Measurements from ENCODE around the gene PALLD. TPM values are rescaled to one million over a fixed set of nuclear protein-coding genes. Genes with fewer than 3 reads are reported as not detected.
"Not testable (repeated sequence)": the region's sequence is repeated elsewhere in the genome, so short reads cannot be mapped to it uniquely, and the experiment has no call there.

PALLD gene
- total RNA-seq, 1 experiment from 2014 or later: 18.3 TPM

DNA sequence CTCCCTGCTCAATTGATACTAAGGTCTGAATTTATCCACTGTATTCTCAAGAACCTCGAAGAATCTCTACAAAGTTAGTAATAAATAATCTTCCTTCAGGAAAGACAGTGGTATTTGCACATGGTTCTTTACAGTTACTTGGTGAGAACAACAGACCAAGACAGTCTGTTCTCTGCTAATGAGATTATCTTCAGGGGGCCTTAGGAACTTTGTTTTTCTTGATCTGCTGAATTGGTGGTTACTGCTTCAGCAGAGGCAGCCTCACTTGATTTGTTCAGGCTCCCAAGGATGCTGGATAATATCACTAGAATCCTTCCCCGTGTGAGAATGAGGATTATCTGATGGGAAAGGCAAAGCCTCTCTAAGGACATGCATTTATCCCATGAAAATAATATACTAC lies 448.4 kb downstream of the PALLD start:
- Mint-ChIP-seq H3K27me3 (ENCODE audit: low read depth) (no peaks in the 10 kb centered on the region), H3K4me3 (no peak overlapping the region), H3K4me1 (peaks cover 8 to 10% of the 10 kb centered on the region in 2 experiments; a peak in 3 of 4 replicates), H3K36me3 (ENCODE audit: insufficient read depth in 1 of 3, low read depth in 3 of 3) (peaks cover 0 to 5% (median 3%) of the 10 kb centered on the region in 3 experiments; a peak in 3 of 7 replicates), H3K27ac (no peak overlapping the region; a peak in 1 of 7 replicates), H3K9me3 (peaks cover 7 to 13% of the 10 kb centered on the region in 2 experiments; a peak in 4 of 5 replicates)
- Histone ChIP-seq H2BK20ac (ENCODE audit: low read depth, low read length, poor library complexity, severe bottlenecking) (no peak overlapping the region), H3K18ac (ENCODE audit: insufficient read length, low read depth, low read length) (no peak overlapping the region), H4K20me1 (ENCODE audit: control insufficient read depth, insufficient read depth, insufficient read length) (no peaks in the 10 kb centered on the region), H2BK5ac (ENCODE audit: insufficient read length, low read length) (no peak overlapping the region), H3K23me2 (ENCODE audit: insufficient read length, low read depth, low read length, poor library complexity, severe bottlenecking) (no peaks in the 10 kb centered on the region), H3K27me3 (ENCODE audit: insufficient read depth, low read length) (no peaks in the 10 kb centered on the region), H3K56ac (ENCODE audit: insufficient read length, low read depth, low read length) (no peak overlapping the region), H3K9me3 (ENCODE audit: control insufficient read depth, low read depth, low read length) (no peaks in the 10 kb centered on the region), H3K4me1 (ENCODE audit: insufficient read depth, low read length) (no peaks in the 10 kb centered on the region), H2AK5ac (ENCODE audit: insufficient read length, low read length) (no peak overlapping the region), H4K8ac (replicated peaks; ENCODE audit: insufficient read length, low read depth, low read length) (no peak overlapping the region), H3T11ph (ENCODE audit: low read length) (no peak overlapping the region), H2BK15ac (ENCODE audit: low read depth, low read length) (no peak overlapping the region), H3K9ac (ENCODE audit: extremely low read depth, insufficient read length, low read length) (no peak overlapping the region), H3K79me1 (ENCODE audit: insufficient read depth, low read depth, low read length, poor library complexity, severe bottlenecking) (no peaks in the 10 kb centered on the region), H2BK120ac (ENCODE audit: low read depth, low read length, poor library complexity, severe bottlenecking) (no peak overlapping the region), H3K14ac (ENCODE audit: insufficient read depth, low read length) (no peak overlapping the region), H2AFZ (ENCODE audit: low read length) (no peak overlapping the region), H3K27ac (ENCODE audit: insufficient read length, low read depth, low read length) (no peak overlapping the region), H2BK12ac (ENCODE audit: insufficient read length, low read depth, low read length) (no peak overlapping the region), H3K4me2 (ENCODE audit: insufficient read depth, insufficient read length, low read length) (no peak overlapping the region), H4K91ac (ENCODE audit: insufficient read length, low read depth, low read length) (no peak overlapping the region), H3K23ac (ENCODE audit: insufficient read length, low read depth, low read length) (no peak overlapping the region), H3K79me2 (ENCODE audit: insufficient read depth, low read length) (no peaks in the 10 kb centered on the region), H3K4ac (ENCODE audit: low read depth, low read length) (no peak overlapping the region), H4K5ac (ENCODE audit: insufficient read length, low read depth, low read length) (no peak overlapping the region)
- TF ChIP-seq, protein P1, sequence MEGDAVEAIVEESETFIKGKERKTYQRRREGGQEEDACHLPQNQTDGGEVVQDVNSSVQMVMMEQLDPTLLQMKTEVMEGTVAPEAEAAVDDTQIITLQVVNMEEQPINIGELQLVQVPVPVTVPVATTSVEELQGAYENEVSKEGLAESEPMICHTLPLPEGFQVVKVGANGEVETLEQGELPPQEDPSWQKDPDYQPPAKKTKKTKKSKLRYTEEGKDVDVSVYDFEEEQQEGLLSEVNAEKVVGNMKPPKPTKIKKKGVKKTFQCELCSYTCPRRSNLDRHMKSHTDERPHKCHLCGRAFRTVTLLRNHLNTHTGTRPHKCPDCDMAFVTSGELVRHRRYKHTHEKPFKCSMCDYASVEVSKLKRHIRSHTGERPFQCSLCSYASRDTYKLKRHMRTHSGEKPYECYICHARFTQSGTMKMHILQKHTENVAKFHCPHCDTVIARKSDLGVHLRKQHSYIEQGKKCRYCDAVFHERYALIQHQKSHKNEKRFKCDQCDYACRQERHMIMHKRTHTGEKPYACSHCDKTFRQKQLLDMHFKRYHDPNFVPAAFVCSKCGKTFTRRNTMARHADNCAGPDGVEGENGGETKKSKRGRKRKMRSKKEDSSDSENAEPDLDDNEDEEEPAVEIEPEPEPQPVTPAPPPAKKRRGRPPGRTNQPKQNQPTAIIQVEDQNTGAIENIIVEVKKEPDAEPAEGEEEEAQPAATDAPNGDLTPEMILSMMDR (conservative IDR thresholded peaks at IDR 0.05): no peak
- no peak for DNase-seq
- no CpG with 5 or more reads among the region's 2 CpGs for WGBS (ENCODE audit: extremely low coverage, insufficient read length, low lambda C conversion rate)

DNA sequence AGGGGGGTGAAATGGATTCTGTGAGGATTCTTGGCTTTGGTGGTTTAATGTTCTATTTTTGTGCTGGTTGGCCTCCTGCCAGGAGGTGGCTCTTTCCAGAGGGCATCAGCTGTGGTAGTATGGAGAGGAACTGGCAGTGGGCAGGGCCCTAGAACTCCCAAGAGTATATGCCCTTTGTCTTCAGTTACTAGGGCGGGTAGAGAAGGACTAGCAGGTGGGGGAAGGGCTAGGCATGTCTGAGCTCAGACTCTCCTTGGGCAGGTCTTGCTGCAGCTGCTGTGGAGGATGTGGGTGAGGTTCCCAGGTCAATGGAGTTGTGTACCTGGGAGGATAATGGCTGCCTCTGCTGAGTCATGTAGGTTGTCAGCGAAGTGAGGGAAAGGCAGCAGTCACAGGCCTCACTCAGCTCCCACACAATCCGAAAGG lies 456.0 kb downstream of the PALLD start:
- H2BK15ac ChIP-seq (ENCODE audit: low read depth, low read length); H3K27ac ChIP-seq (ENCODE audit: insufficient read length, low read depth, low read length); H2BK12ac ChIP-seq (ENCODE audit: insufficient read length, low read depth, low read length); H2BK5ac ChIP-seq (ENCODE audit: insufficient read length, low read length); H3K4ac ChIP-seq (ENCODE audit: low read depth, low read length); H3K4me3 Mint-ChIP-seq; H2AK5ac ChIP-seq (ENCODE audit: insufficient read length, low read length); H2AFZ ChIP-seq (ENCODE audit: low read length); H3K56ac ChIP-seq (ENCODE audit: insufficient read length, low read depth, low read length); H3K27me3 Mint-ChIP-seq (ENCODE audit: low read depth); H4K5ac ChIP-seq (ENCODE audit: insufficient read length, low read depth, low read length); H3K23me2 ChIP-seq (ENCODE audit: insufficient read length, low read depth, low read length, poor library complexity, severe bottlenecking); H3T11ph ChIP-seq (ENCODE audit: low read length); H3K79me2 ChIP-seq (ENCODE audit: insufficient read depth, low read length); H4K8ac ChIP-seq (replicated peaks; ENCODE audit: insufficient read length, low read depth, low read length); DNase-seq; H2BK20ac ChIP-seq (ENCODE audit: low read depth, low read length, poor library complexity, severe bottlenecking); H3K79me1 ChIP-seq (ENCODE audit: insufficient read depth, low read depth, low read length, poor library complexity, severe bottlenecking); H3K9me3 ChIP-seq (ENCODE audit: control insufficient read depth, low read depth, low read length); H3K4me2 ChIP-seq (ENCODE audit: insufficient read depth, insufficient read length, low read length); H3K27me3 ChIP-seq (ENCODE audit: insufficient read depth, low read length); H4K91ac ChIP-seq (ENCODE audit: insufficient read length, low read depth, low read length); H2BK120ac ChIP-seq (ENCODE audit: low read depth, low read length, poor library complexity, severe bottlenecking); H3K18ac ChIP-seq (ENCODE audit: insufficient read length, low read depth, low read length); H3K14ac ChIP-seq (ENCODE audit: insufficient read depth, low read length); H3K4me1 ChIP-seq (ENCODE audit: insufficient read depth, low read length); H3K4me1 Mint-ChIP-seq; H4K20me1 ChIP-seq (ENCODE audit: control insufficient read depth, insufficient read depth, insufficient read length); H3K23ac ChIP-seq (ENCODE audit: insufficient read length, low read depth, low read length); H3K9ac ChIP-seq (ENCODE audit: extremely low read depth, insufficient read length, low read length): not testable (repeated sequence)
- WGBS (ENCODE audit: extremely low coverage, insufficient read length, low lambda C conversion rate): no CpG with 5 or more reads among the region's 3 CpGs
- H3K27ac Mint-ChIP-seq: peak overlapping the region; percentile 41 to 94 (median 45); a peak in 4 of 7 replicates
- H3K9me3 Mint-ChIP-seq: peaks cover 18 to 20% of the 10 kb centered on the region in 2 experiments; a peak in 4 of 5 replicates
- peaks cover 15 to 19% (median 16%) of the 10 kb centered on the region in 3 experiments for H3K36me3 Mint-ChIP-seq (ENCODE audit: insufficient read depth in 1 of 3, low read depth in 3 of 3)

All from H9 (cell line).